Ectodermal cell (in vitro differentiated cells): Measurements from ENCODE around the gene CMSS1.

Source experiments
- H3K27ac ChIP-seq: 2 replicates; pipeline ENCODE4 v1.7.0; 2013; ENCODE audit warnings: mild to moderate bottlenecking, low read depth, low read length; ENCODE audit not compliant: insufficient read depth, poor library complexity, severe bottlenecking
- H3K27me3 ChIP-seq: 2 replicates; pipeline ENCODE4 v1.7.0; 2013; ENCODE audit warnings: mild to moderate bottlenecking, low read length; ENCODE audit not compliant: insufficient read depth, control insufficient read depth, poor library complexity, severe bottlenecking
- H3K36me3 ChIP-seq: one replicate; pipeline ENCODE4 v1.7.0; 2013; ENCODE audit warnings: low read length; ENCODE audit not compliant: control insufficient read depth, insufficient read depth
- H3K4me1 ChIP-seq: one replicate; pipeline ENCODE4 v1.7.0; 2013; ENCODE audit warnings: low read length; ENCODE audit not compliant: control insufficient read depth, insufficient read depth
- H3K4me3 ChIP-seq: 2 replicates; pipeline ENCODE4 v1.7.0; 2013; ENCODE audit warnings: low read depth, low read length, control low read depth; ENCODE audit not compliant: insufficient read depth
- H3K9me3 ChIP-seq: 2 replicates; pipeline ENCODE4 v1.7.0; 2013; ENCODE audit warnings: mild to moderate bottlenecking, low read length, moderate library complexity; ENCODE audit not compliant: control insufficient read depth
- WGBS, 2 experiments: methylation state at CpG; one replicate each; pipeline ENCODE4 v1.1.7; 2013; ENCODE audit warnings: missing lambda C conversion rate in 2 of 2; 5-methylcytosine and 5-hydroxymethylcytosine counted together

Gene CMSS1

GRCh38 chr3:100124201-100124761 is 306.6 kb downstream of the CMSS1 start:
- no peaks in the 10 kb centered on the region for H3K27me3 ChIP-seq
- H3K4me1 ChIP-seq, result peaks cover 4% of the 10 kb centered on the region
- H3K9me3 ChIP-seq, result no peaks in the 10 kb centered on the region
- 89 to 93% methylated on average over 5 of the region's 5 CpGs for WGBS, 2 experiments
- H3K4me3 ChIP-seq, result no peak overlapping the region
- H3K36me3 ChIP-seq, result no peaks in the 10 kb centered on the region
- no peak overlapping the region for H3K27ac ChIP-seq

- Histone ChIP-seq H3K4me3 (no peak overlapping the region), H3K36me3 (no peaks in the 10 kb centered on the region), H3K4me1 (peaks cover 4% of the 10 kb centered on the region), H3K27me3 (no peaks in the 10 kb centered on the region), H3K27ac (no peak overlapping the region), H3K9me3 (no peaks in the 10 kb centered on the region)
- 90 to 94% methylated on average over 4 to 5 of the region's 5 CpGs for WGBS, 2 experiments
Measured at GRCh38 chr3:100125161-100125938, 307.7 kb downstream of the CMSS1 start.

- no peaks in the 10 kb centered on the region for H3K4me1 ChIP-seq
- WGBS, 2 experiments, result 95% methylated on average over 2 of the region's 2 CpGs
Measured at GRCh38 chr3:100127792-100128191, 310.1 kb downstream of the CMSS1 start.

GRCh38 chr3:100128565-100128964 is 310.9 kb downstream of the CMSS1 start:
- WGBS, 2 experiments, result 96 to 98% methylated on average over 2 to 5 of the region's 5 CpGs
- Histone ChIP-seq H3K4me1 (no peaks in the 10 kb centered on the region), H3K27me3 (no peaks in the 10 kb centered on the region), H3K4me3 (no peak overlapping the region), H3K36me3 (no peaks in the 10 kb centered on the region), H3K27ac (no peak overlapping the region), H3K9me3 (no peaks in the 10 kb centered on the region)

More at GRCh38 chr3:100127792-100128191, 310.1 kb downstream of the CMSS1 start:
- Histone ChIP-seq H3K4me3 (no peak overlapping the region), H3K27ac (no peak overlapping the region), H3K27me3 (no peaks in the 10 kb centered on the region), H3K9me3 (no peaks in the 10 kb centered on the region), H3K36me3 (no peaks in the 10 kb centered on the region)

GRCh38 chr3:100129941-100130340 is 312.3 kb downstream of the CMSS1 start:
- Histone ChIP-seq H3K9me3 (no peaks in the 10 kb centered on the region), H3K27ac (no peak overlapping the region), H3K4me3 (no peak overlapping the region), H3K36me3 (no peaks in the 10 kb centered on the region), H3K4me1 (no peaks in the 10 kb centered on the region), H3K27me3 (no peaks in the 10 kb centered on the region)
- WGBS, 2 experiments, result 100% methylated on average over 1 of the region's 1 CpG

- no peaks in the 10 kb centered on the region for H3K36me3 ChIP-seq
- H3K9me3 ChIP-seq, result no peaks in the 10 kb centered on the region
- WGBS, 2 experiments, result 95 to 96% methylated on average over 5 to 6 of the region's 6 CpGs
- H3K27me3 ChIP-seq, result no peaks in the 10 kb centered on the region
- H3K4me1 ChIP-seq, result no peaks in the 10 kb centered on the region
- H3K27ac ChIP-seq, result no peak overlapping the region
- no peak overlapping the region for H3K4me3 ChIP-seq
Measured at GRCh38 chr3:100131241-100131640, 313.6 kb downstream of the CMSS1 start.

GRCh38 chr3:100136921-100137320 is 319.3 kb downstream of the CMSS1 start:
- no peaks in the 10 kb centered on the region for H3K36me3 ChIP-seq

GRCh38 chr3:100140976-100141375 is 323.3 kb downstream of the CMSS1 start:
- Histone ChIP-seq H3K4me1 (no peaks in the 10 kb centered on the region), H3K27ac (no peak overlapping the region), H3K4me3 (no peak overlapping the region), H3K36me3 (no peaks in the 10 kb centered on the region), H3K9me3 (peaks cover 6% of the 10 kb centered on the region), H3K27me3 (no peaks in the 10 kb centered on the region)
- 86 to 100% methylated on average over 1 of the region's 1 CpG for WGBS, 2 experiments

More at GRCh38 chr3:100136921-100137320, 319.3 kb downstream of the CMSS1 start:
- Histone ChIP-seq H3K4me3 (no peak overlapping the region), H3K27me3 (no peaks in the 10 kb centered on the region), H3K27ac (no peak overlapping the region), H3K4me1 (no peaks in the 10 kb centered on the region), H3K9me3 (no peaks in the 10 kb centered on the region)
- 86 to 94% methylated on average over 1 of the region's 1 CpG for WGBS, 2 experiments

GRCh38 chr3:100141586-100141985 is 323.9 kb downstream of the CMSS1 start:
- Histone ChIP-seq H3K36me3 (no peaks in the 10 kb centered on the region), H3K9me3 (peaks cover 6% of the 10 kb centered on the region), H3K4me1 (no peaks in the 10 kb centered on the region), H3K27ac (no peak overlapping the region), H3K4me3 (no peak overlapping the region), H3K27me3 (no peaks in the 10 kb centered on the region)
- WGBS, 2 experiments, result 89% methylated on average over 1 of the region's 1 CpG

GRCh38 chr3:100144255-100144866 is 326.7 kb downstream of the CMSS1 start:
- H3K27me3 ChIP-seq, result no peaks in the 10 kb centered on the region
- 85 to 93% methylated on average over 1 of the region's 1 CpG for WGBS, 2 experiments
- no peaks in the 10 kb centered on the region for H3K4me1 ChIP-seq
- H3K27ac ChIP-seq, result no peak overlapping the region
- no peaks in the 10 kb centered on the region for H3K36me3 ChIP-seq
- H3K4me3 ChIP-seq, result no peak overlapping the region
- H3K9me3 ChIP-seq, result peaks cover 6% of the 10 kb centered on the region
